ENCODE measurements around the gene ADAMTS9.

DNA sequence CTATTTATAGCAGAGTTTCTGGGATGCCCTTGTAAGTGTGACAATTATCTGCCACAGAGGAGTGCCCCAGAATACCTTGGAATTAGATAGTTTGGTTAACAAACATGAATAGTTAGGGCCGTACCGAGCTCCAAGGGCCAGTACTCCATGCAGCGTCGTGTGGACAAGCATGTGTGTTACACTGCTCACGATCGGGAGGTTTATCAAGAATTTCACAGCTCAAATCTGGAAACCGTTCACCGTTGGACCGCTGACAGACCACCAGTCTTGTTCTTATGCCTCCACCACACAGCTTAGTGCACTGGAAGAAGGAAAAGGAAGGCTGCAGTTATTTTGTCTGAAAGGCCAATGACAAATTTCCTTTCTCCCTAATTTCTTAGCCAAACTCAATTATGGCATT is 93.7 kb downstream of the ADAMTS9 start:
- TF ChIP-seq, protein P1, sequence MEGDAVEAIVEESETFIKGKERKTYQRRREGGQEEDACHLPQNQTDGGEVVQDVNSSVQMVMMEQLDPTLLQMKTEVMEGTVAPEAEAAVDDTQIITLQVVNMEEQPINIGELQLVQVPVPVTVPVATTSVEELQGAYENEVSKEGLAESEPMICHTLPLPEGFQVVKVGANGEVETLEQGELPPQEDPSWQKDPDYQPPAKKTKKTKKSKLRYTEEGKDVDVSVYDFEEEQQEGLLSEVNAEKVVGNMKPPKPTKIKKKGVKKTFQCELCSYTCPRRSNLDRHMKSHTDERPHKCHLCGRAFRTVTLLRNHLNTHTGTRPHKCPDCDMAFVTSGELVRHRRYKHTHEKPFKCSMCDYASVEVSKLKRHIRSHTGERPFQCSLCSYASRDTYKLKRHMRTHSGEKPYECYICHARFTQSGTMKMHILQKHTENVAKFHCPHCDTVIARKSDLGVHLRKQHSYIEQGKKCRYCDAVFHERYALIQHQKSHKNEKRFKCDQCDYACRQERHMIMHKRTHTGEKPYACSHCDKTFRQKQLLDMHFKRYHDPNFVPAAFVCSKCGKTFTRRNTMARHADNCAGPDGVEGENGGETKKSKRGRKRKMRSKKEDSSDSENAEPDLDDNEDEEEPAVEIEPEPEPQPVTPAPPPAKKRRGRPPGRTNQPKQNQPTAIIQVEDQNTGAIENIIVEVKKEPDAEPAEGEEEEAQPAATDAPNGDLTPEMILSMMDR (IDR thresholded peaks at IDR 0.05; ENCODE audit: insufficient read depth, low read length): no peak
- TF ChIP-seq GABPA (IDR thresholded peaks at IDR 0.05; ENCODE audit: low read depth): no peak
